ENCODE data around the gene PARVA. TPM values are rescaled to one million over a fixed set of nuclear protein-coding genes. Genes with fewer than 3 reads are reported as not detected.

Gene PARVA
- total and polyA plus RNA-seq, 2 of the 4 experiments (the other 2 are of a cell fraction): 65.2 to 80.2 TPM

- no peaks in the 10 kb centered on the region for H3K27me3 ChIP-seq (ENCODE audit: control insufficient read depth, insufficient read depth, low read length)
- dilution Hi-C loops (cut with HindIII; ENCODE audit: low sequenced_read_pairs, unreplicated experiment): no loop called here
- peaks cover 22% of the 10 kb centered on the region; the same call in 1 of the 2 replicates for H4K20me1 ChIP-seq (ENCODE audit: insufficient read depth, low read length)
- H3K4me3 ChIP-seq (ENCODE audit: insufficient read depth, low read depth, low read length): no peak overlapping the region
- peaks cover 4% of the 10 kb centered on the region for H3K36me3 ChIP-seq (ENCODE audit: control insufficient read depth, insufficient read depth, low read length)
- H2BK20ac ChIP-seq (ENCODE audit: low read depth, low read length): peak overlapping the region; percentile 56
- 0 out of 3 replicates have a peak overlapping the region, but pooled peaks have one; percentile 26 for H2BK15ac ChIP-seq (ENCODE audit: low read depth, low read length)
- peaks cover 37% of the 10 kb centered on the region for H3K4me1 ChIP-seq (ENCODE audit: control insufficient read depth, insufficient read depth, low read length)
- no peaks in the 10 kb centered on the region for H3K9me3 ChIP-seq (ENCODE audit: control insufficient read depth, insufficient read depth, low read length)
- H2AK9ac ChIP-seq (replicated peaks; ENCODE audit: low read depth, low read length, poor library complexity): no peak overlapping the region
- H3K9ac ChIP-seq (ENCODE audit: low read depth, low read length): peak overlapping the region; percentile 44; the same call in 1 of the 2 replicates
- peaks cover 42 to 86% of the 10 kb centered on the region in 2 experiments for H3K79me1 ChIP-seq (ENCODE audit: low read depth in 1 of 2, low read length in 2 of 2)
- no peak overlapping the region for H2AFZ ChIP-seq (replicated peaks; ENCODE audit: low read length, poor library complexity)
- intact Hi-C loops (cut with micrococcal nuclease): loop anchor here (5.0 kb wide), 1 partner anchor 143 kb away; no protein-coding TSS in a partner anchor
- TF ChIP-seq ELK1 (IDR thresholded peaks at IDR 0.05; ENCODE audit: borderline replicate concordance, low read depth, low read length) (no peak), FOS (IDR thresholded peaks at IDR 0.05; ENCODE audit: low read depth, low read length) (no peak), CEBPB (IDR thresholded peaks at IDR 0.05; ENCODE audit: low read depth, low read length) (peak; percentile 70)
- H3K9me1 ChIP-seq (ENCODE audit: insufficient read depth, low read length): peaks cover 43% of the 10 kb centered on the region
- peak overlapping the region; percentile 90 for H3K4ac ChIP-seq (ENCODE audit: low read depth, low read length)
- H3K56ac ChIP-seq (ENCODE audit: extremely low read depth, insufficient read depth, low read length): peak overlapping the region; percentile 40; the same call in 1 of the 2 replicates
- in situ Hi-C loops (cut with MboI; ENCODE audit: low sequenced_read_pairs): no loop called here
- peak overlapping the region; percentile 92 for H3K14ac ChIP-seq (replicated peaks; ENCODE audit: low read depth, low read length)
- POLR2A ChIA-PET (ENCODE audit: unreplicated experiment): no interaction called here
- peak overlapping the region; percentile 16 to 86; a peak in 3 of 4 replicates for H4K8ac ChIP-seq (ENCODE audit: low read depth in 2 of 2, low read length in 2 of 2)
- CTCF ChIA-PET: interaction anchor here (1.1 to 1.5 kb wide), 2 partner anchors 11 to 19 kb away, joined by 4 read pairs; no protein-coding TSS in a partner anchor
- peak overlapping the region; percentile 7 for H3K4me2 ChIP-seq (ENCODE audit: low read depth, low read length)
- no CpG with 5 or more reads among the region's 3 CpGs for WGBS, 2 experiments (ENCODE audit: extremely low coverage in 2 of 2, insufficient read length in 1 of 2)
- DNase-seq (peak; percentile 77), ATAC-seq (ENCODE audit: low read depth) (0 out of 2 replicates have a peak, but pooled peaks have one; percentile 8)
- peak overlapping the region; percentile 79 for H4K5ac ChIP-seq (ENCODE audit: low read depth, low read length)
- peak overlapping the region; percentile 79; the same call in 1 of the 2 replicates for H3K18ac ChIP-seq (ENCODE audit: low read depth, low read length)
- peak overlapping the region; percentile 84 for H2BK5ac ChIP-seq (ENCODE audit: low read depth, low read length, poor library complexity, severe bottlenecking)
- H2AK5ac ChIP-seq (ENCODE audit: low read depth, low read length): no peak overlapping the region
- H3K23ac ChIP-seq (ENCODE audit: low read depth, low read length): peak overlapping the region; percentile 89; the same call in 1 of the 2 replicates
- H3K27ac ChIP-seq (ENCODE audit: insufficient read depth, low read length): peak overlapping the region; percentile 78; the same call in 1 of the 2 replicates
- no TSS peak for BruUV-seq (replicated peaks)
- peak overlapping the region; percentile 60; the same call in 1 of the 2 replicates for H4K91ac ChIP-seq (ENCODE audit: insufficient read depth, low read depth, low read length)
- peak overlapping the region; percentile 86 for H2BK120ac ChIP-seq (ENCODE audit: low read depth, low read length)
These were observed 53.0 kb downstream of the PARVA start for GRCh38 chr11:12430351-12430750.
